ENCODE measurements around the gene ANTXR2. TPM values are rescaled to one million over a fixed set of nuclear protein-coding genes. Genes with fewer than 3 reads are reported as not detected.

Gene ANTXR2
- total RNA-seq, 1 donor from 2014 or later = 61.7 TPM

- peaks cover 18% of the 10 kb centered on the region for H3K36me3 Mint-ChIP-seq
- H3K27me3 Mint-ChIP-seq (ENCODE audit: low read depth) = no peaks in the 10 kb centered on the region
- no peak for TF ChIP-seq CTCF (IDR thresholded peaks at IDR 0.05; ENCODE audit: unreplicated experiment)
- DNase-seq (ENCODE audit: low spot score in 2 of 2, unreplicated experiment in 2 of 2) = no peak
- no peak overlapping the region for H3K27ac Mint-ChIP-seq
- peaks cover 13% of the 10 kb centered on the region for H3K9me3 Mint-ChIP-seq
- H3K4me1 Mint-ChIP-seq = peaks cover 20% of the 10 kb centered on the region
- no peak overlapping the region for H3K4me3 Mint-ChIP-seq
These were observed 159.4 kb downstream of the ANTXR2 start for GRCh38 chr4:79913581-79913980.

GRCh38 chr4:79907001-79907400 lies 166.0 kb downstream of the ANTXR2 start:
- peaks cover 9% of the 10 kb centered on the region for H3K9me3 Mint-ChIP-seq
- no peak for DNase-seq (ENCODE audit: low spot score in 2 of 2, unreplicated experiment in 2 of 2)
- no peak overlapping the region for H3K27ac Mint-ChIP-seq
- no peaks in the 10 kb centered on the region for H3K4me1 Mint-ChIP-seq
- no peak overlapping the region for H3K4me3 Mint-ChIP-seq
- no peaks in the 10 kb centered on the region for H3K27me3 Mint-ChIP-seq (ENCODE audit: low read depth)
- H3K36me3 Mint-ChIP-seq = peaks cover 20% of the 10 kb centered on the region
- TF ChIP-seq CTCF (IDR thresholded peaks at IDR 0.05; ENCODE audit: unreplicated experiment) = no peak

GRCh38 chr4:79906303-79906702 lies 166.7 kb downstream of the ANTXR2 start:
- H3K36me3 Mint-ChIP-seq = peaks cover 20% of the 10 kb centered on the region
- no peak for TF ChIP-seq CTCF (IDR thresholded peaks at IDR 0.05; ENCODE audit: unreplicated experiment)
- H3K27ac Mint-ChIP-seq = no peak overlapping the region
- H3K4me3 Mint-ChIP-seq = no peak overlapping the region
- peaks cover 9% of the 10 kb centered on the region for H3K9me3 Mint-ChIP-seq
- no peak for DNase-seq (ENCODE audit: low spot score in 2 of 2, unreplicated experiment in 2 of 2)
- H3K4me1 Mint-ChIP-seq = no peaks in the 10 kb centered on the region
- no peaks in the 10 kb centered on the region for H3K27me3 Mint-ChIP-seq (ENCODE audit: low read depth)

- Mint-ChIP-seq H3K4me3 (no peak overlapping the region), H3K27ac (no peak overlapping the region), H3K27me3 (ENCODE audit: low read depth) (no peaks in the 10 kb centered on the region), H3K36me3 (peaks cover 21% of the 10 kb centered on the region), H3K9me3 (peaks cover 10% of the 10 kb centered on the region), H3K4me1 (no peaks in the 10 kb centered on the region)
- no peak for DNase-seq (ENCODE audit: low spot score in 2 of 2, unreplicated experiment in 2 of 2)
- no peak for TF ChIP-seq CTCF (IDR thresholded peaks at IDR 0.05; ENCODE audit: unreplicated experiment)
These were observed 167.8 kb downstream of the ANTXR2 start for GRCh38 chr4:79905212-79905611.

- H3K9me3 Mint-ChIP-seq = peaks cover 16% of the 10 kb centered on the region
- no peaks in the 10 kb centered on the region for H3K4me1 Mint-ChIP-seq
- no peaks in the 10 kb centered on the region for H3K27me3 Mint-ChIP-seq (ENCODE audit: low read depth)
- peaks cover 25% of the 10 kb centered on the region for H3K36me3 Mint-ChIP-seq
- TF ChIP-seq CTCF (IDR thresholded peaks at IDR 0.05; ENCODE audit: unreplicated experiment) = no peak
- no peak overlapping the region for H3K4me3 Mint-ChIP-seq
- DNase-seq (ENCODE audit: low spot score in 2 of 2, unreplicated experiment in 2 of 2) = no peak
- no peak overlapping the region for H3K27ac Mint-ChIP-seq
These were observed 168.7 kb downstream of the ANTXR2 start for GRCh38 chr4:79904331-79904730.

GRCh38 chr4:79900182-79900581 lies 172.8 kb downstream of the ANTXR2 start:
- H3K27ac Mint-ChIP-seq = no peak overlapping the region

More at GRCh38 chr4:79900182-79900581, 172.8 kb downstream of the ANTXR2 start:
- Mint-ChIP-seq H3K4me3 (no peak overlapping the region), H3K27me3 (ENCODE audit: low read depth) (no peaks in the 10 kb centered on the region), H3K4me1 (peaks cover 4% of the 10 kb centered on the region), H3K36me3 (peaks cover 7% of the 10 kb centered on the region), H3K9me3 (peaks cover 11% of the 10 kb centered on the region)
- TF ChIP-seq CTCF (IDR thresholded peaks at IDR 0.05; ENCODE audit: unreplicated experiment) = no peak
- DNase-seq (ENCODE audit: low spot score in 2 of 2, unreplicated experiment in 2 of 2) = no peak

Measured in mesothelial cell of epicardium (in vitro differentiated cells).